Stimulated activated CD8-positive, alpha-beta memory T cell treated with anti-CD3 and anti-CD28 coated beads, Interleukin-7, amount 100 ng/mL, for 4 hours (primary cell): ENCODE data around the gene POPDC2.

Source experiments
- DNase-seq, 2 donors: peaks; one replicate each; pipeline ENCODE4 v3.0.0-alpha.2; 2020; ENCODE audit warnings: low read depth in 2 of 2

The POPDC2 gene

DNA sequence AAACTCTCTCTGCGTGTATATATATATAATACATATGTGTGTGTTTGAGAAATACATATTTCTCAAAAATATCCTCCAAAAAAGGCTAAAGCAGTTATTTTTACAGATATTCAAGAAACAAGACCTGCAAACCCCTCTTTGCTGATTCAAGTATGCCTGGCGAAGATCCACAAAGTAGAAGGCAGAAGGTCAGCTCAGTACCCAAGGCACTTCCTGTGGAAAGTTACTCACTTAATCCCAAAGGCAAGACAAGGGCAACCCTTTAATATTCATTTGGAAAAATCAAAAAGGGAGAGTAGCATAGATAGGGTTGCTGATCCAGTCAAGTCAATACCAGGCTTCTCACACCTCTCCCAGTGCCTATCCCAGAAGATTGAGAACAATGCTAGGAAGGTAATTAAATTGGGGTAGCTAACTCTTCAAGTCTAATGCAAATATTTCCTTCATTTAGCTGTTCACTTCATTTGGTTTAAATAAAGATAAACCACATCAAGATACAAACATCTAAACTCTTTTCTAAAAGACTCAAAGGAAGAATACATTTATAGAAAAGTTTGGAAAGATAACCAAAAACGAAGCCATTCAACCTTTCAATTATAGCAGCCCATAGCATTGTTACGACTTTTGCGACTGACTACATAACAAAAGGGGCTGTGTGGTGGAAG lies 9.6 kb upstream of the POPDC2 start:
- no peak for DNase-seq

DNA sequence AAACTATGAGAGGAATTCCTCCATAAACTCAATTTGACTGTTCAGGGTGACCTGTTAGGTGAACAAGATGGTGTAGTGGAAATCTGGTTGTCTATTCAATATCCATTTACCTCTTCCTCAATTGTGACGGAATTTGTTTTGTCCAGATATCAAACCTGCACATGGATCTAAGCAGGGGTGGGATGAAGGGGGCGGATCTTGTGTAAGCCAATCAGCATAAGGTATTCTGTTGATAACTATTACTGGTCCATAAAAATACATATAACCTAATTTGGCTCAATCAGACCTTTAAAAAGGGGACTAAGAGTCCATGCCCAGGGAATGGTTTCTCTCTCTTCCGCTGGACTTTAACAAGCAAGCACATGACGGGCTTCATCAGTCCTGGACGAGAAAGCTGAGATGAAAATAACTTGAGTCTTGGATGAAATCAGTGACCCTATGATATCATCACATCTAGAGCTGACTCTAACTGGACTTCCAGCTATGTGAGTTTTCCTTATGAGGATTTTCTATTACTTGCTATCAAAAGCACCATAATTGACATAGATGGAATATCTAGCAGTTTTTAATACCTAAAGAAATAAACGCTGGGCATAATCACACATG lies 5.7 kb upstream of the POPDC2 start:
- no peak for DNase-seq

DNA sequence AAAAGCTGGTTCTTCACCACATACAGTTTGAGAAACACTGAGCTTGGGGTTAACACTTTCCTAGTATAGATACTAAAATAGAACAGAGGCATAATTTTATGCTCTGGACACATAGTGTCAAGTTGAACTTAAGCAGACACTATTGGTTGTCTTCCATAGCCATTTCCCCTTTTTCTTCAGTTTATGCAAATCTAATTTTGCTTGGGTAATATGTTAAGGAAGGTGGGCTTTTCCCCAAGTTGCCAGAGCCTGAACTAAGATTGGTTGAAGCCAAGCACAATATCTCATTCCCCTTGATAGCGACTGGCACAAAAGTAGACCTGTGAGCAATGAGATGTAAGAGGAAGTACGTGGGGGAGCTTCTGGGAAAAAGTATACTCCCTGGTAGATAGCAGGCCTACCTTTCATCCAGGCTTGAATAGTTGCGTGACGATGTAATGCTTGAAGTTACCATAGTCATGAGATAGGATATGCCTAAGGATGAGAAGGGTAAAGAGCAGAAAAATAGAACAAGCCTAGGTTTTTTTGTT lies 4.5 kb upstream of the POPDC2 start:
- no peak for DNase-seq

DNA sequence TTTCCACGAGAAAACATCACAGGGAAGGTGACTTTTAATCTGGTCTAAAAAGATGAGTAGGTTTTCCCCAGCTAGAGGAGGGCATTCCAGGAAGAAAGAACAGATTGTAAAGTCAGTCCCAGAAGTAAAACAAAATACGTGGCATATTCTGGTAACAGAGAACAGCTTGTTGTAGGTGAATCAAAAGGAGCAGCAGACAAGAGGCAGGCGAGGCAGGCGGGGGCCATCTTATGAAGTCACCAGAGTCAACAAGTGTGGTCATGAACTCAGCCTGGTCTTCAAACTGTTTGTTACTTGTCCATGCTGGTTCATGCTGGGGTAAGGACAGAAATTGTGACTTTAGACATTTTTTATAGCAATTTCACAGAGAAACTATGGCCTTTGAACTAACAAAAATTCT lies 4.0 kb upstream of the POPDC2 start:
- DNase-seq: no peak

DNA sequence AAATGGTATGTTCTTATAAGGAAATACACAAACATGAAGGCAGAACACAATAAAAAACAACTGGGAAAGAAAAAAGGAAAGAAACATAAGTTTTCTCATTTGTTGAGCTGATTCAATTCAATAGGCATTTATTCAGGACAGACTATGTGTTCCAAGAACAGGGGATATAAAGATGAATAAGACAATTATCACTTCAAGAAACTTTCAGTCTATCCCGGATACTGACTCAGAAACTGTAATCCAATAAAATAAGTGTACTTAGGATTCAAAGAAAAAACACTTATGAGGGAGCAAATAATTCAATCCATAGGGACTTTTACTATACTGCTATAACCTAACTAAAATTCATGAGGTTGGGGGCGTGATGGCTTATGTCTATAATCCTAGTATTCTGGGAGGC lies 3.5 kb upstream of the POPDC2 start:
- DNase-seq: no peak

DNA sequence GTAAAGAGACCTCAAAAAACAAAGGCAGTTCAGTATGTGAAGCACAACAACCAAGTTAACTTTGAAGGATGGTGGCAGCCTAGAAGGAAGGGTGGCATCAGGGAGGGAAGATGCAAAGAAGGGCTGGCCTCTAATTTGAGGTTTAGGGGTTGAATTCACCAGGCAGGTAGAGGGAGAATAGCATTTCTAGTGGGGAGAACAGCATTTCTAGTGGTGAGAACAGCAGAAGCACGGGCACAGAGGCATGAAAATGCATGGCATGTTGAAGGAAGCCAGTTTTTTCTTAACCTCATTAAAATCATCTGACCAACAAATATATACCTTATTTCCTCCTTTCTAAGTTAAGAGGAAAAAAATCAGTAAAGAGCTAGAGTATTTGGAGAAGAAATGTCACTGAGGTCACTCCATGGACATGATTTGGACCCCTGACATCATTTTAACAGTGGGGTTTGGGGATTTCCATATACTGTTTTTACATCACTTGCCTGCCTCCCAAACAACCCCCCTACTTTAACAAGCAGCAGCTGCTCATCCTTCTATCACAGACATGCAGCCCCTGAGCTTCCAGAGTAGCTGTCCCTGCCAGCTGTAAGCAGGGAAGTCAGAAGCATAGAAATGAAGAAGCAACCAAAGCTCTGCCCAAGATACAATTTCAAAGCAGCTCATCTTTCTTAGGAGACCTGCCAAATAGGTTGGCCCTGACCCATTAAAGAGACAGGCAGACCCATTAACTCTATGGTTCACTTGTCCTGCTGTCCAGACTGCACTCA lies 2.4 kb upstream of the POPDC2 start:
- DNase-seq: no peak

DNA sequence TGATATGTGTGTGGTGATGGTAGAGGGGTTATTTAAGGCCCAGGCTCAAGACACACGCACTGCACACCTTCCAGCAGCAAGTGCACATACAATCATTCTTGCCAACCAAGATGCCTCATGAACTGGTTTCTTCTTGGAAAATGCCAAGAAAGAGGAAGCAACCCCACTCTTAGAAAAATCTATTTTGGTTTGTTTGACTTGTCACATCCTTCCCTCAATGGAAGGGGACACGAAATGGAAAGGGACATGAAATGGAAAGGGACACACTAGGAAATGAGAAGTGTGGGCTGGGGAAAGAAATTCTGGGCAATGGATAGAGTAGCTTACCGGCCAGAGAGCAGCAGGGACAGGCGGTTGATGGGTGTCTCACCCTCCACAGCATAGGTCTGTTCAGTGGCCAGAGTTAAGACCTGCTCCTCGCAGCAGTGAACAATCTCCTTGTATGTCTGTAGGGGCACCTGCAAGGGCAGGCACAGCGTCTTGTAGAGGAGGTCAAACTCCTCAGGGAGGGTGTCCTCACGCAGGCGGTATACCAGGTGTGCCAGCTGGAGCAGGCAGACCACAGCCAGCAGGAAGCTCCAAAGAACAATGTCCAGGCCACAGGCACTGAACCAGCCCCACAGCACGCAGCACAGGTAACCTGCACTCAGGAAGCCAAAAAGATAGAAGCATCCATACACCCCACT lies 640 bp downstream of the POPDC2 start:
- no peak for DNase-seq

DNA sequence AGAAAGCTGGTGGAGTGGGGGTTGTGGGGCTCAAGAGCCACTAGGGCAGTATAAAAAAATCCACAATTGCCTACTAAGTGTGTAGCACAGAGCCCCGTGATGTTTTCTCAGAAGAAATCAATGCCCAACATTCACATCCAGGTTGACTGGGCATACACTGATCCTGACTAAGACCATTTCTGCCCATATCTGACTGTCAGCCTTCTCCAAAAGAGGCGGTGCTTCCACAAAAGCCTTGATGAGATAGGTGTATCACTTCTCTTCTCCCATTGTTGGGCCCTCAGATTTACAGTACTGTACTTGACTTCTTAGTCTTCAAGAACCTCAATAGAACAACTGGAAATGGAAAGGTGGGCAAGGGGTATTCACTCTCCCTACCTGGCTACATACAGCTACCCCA lies 1.4 kb downstream of the POPDC2 start:
- DNase-seq: no peak

DNA sequence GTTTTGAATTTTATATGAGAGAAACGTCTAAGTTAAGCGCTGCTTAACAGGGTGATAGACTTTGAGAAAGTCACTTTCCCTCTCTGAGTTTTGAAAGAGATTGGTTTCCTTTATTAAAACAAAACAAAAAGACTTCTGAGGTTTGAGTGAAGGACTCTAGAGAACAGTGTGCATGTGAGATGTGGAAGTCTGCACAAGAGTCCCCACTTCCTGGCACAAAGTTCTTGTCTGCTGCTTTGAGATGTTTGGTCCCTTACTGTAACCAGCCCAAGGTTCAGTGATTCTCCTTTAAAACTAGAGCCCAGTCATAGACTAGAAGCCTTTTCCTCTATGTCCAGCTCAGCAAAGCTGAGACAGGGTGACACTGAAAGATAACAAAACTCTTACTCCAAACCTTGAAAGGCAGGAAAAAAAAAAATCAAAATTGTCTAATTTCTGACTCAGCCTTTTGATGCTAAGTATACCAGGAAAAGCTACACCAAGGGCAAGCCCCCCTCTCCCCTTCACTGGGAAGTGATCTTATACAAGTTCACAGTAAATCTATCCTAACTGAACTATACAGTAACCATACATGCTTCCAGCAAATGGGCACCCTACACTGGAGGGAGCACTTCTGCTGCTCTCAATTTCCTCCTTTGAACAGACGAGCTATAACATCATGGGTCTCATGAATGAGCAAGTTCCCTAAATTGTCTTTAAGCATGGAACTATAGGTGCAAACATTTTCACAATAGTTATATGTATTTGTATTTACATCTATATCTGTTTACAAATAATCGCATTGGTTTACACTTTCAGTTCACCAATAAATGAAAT lies 2.3 kb downstream of the POPDC2 start:
- DNase-seq: no peak

DNA sequence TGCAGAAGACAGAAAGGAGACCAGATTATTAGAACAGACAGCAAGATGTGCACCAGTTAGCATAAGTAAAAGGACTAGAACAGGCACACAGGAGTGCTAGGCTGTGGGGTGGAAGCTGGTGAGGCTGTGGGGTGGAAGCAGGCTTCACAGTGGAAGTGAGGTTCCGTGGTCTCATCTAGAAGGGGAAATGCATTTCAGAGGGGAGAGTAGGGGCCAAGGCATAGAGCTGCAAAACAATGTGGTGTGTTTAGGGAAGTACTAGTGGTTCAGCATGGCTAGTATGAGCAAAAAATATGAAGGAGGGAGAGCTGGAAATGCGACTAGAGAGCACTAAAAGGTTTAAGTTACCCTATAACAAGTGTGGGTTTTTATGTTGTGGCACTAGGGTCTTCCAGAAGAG lies 6.5 kb downstream of the POPDC2 start:
- no peak for DNase-seq

DNA sequence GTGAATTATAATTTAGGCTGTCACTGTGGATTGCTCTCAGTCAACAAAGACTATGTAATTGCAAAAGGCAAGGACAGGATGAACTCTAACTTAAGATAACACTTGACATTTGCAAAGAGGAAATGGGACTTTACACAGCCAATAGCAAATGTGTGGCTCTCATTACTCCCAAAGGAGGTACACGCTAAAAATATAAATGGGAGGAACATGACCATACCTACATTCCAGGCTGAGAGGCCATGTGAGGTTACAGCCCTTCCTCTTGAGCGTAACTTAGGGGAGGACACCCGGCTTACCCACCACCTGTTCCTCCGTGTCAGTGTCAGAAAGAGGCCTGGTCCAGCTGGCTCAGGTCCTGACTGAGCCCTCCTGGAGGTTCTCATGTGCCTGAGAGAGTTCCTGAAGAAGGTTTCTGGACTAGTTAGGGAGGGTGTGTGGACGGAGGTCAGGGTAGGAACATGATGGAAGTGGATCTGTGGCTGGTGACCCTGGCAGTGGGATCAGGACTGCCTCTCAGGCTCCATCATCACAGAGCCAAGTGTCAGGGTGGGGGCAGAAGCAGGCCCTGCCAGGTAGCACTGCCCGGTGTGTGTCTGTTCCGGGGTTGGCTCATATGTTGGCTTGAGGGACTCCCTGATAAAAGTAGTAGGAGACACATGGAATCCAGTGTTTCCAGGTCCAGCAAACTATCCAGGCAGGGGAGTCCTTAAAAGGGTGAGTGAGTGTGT lies 7.9 kb downstream of the POPDC2 start:
- DNase-seq: no peak

DNA sequence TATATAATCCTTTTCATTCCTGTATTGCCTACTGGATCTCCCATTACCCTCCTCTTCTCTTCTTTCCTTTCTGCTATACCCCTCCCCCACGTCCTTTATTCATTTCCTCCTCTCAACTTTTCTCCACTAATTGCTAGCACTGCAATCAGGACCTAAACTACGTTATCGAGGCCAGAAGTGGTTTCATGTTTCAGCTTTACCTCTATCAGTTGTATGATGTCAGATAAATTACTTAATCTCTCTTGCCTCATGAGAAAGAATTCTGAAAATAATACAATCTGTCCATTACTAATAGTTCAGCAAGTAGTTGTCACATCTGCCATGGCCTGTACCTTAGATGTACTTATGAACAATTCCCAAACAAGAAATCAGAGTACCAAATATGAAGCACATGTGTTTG lies 10.6 kb downstream of the POPDC2 start:
- DNase-seq: no peak

DNA sequence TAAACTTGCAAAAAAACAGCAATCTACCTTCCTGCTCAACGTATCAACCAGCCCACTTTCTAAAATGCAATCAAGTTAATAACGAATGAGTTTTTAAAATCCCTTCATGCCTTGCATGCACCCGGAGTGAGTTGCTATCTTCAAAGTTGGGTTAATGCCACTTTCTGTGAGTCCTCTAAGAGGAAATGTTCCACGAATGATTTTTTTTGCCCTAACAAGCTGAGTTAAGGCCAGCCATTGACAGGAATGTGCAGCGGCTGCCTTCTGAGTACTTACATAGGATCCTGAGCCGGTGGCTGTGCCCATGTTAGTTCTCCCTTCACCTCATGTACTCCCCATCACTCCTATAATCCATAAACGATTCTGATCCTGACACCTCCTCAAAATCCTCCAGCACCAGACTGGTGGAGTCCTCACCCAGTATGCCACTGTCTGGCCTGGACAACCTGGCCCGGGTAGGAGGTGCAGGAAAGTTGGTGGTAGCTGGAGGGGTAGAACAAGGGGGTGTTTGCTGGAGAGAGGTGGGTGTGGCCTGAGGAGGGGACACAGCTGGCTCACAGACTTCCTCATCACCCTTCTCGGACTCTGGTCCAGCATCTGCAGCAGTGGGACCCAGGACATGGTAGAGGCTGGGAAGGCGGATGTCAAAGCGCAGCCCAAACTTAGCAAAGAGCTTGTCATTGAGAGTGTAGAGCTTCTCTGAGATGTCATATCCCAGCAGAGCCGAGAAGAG lies 12.4 kb downstream of the POPDC2 start:
- no peak for DNase-seq

DNA sequence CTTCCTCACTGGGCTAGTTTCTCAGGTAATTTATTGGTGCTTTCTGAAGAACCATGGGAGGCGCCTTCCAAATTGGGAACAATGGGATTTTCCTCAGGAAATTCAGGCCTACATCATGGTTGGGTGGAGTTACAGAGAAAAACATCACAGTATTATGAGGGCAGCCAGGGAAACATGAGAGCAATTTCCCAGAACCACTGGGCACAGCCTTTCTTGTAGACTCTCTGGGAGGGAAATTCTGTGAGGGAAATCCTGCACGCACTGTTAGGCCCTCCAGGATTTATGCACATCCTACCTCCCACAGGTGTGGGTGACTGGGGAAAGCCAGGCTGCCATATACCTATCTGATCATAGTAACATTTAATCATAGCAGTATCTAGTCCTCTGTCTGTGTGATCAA lies 13.2 kb downstream of the POPDC2 start:
- DNase-seq: no peak

DNA sequence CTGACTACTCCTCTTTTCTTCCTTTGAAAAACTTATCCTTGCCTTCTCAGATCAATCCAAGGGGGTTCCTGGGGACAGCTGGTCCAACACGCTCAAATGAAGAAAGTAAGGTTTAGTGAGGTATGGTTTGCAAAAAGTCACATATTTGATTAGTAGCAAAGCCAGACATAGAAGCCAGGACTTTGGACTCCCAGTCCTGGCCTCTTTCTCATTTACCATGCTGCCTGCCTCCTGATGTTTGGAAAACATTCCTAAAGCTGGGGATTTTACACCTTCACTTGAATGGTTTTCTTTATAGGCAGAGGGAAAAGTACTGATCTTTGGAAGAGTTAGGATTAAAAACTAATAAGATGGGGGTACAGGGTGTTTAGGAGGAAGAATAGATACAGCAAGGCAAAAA lies 14.6 kb downstream of the POPDC2 start:
- no peak for DNase-seq

DNA sequence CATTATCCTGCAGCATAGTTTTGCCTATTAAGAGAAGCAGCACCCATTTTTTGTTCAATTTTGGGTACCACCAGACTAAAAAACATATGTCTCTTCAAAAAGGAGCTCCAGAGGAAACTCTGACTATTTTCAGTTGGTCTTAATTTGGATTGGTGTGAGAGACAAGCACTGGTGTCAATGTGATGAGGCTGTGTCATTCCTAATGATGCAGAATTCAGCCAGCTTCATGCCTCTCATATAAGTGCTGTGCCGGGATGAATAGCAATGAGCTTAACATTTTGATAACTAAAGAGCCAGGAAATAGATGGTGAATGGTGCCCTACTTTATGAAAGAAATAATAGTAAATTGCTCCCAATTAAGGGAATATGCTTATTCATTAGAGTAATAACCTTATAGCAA lies 15.9 kb downstream of the POPDC2 start:
- no peak for DNase-seq

DNA sequence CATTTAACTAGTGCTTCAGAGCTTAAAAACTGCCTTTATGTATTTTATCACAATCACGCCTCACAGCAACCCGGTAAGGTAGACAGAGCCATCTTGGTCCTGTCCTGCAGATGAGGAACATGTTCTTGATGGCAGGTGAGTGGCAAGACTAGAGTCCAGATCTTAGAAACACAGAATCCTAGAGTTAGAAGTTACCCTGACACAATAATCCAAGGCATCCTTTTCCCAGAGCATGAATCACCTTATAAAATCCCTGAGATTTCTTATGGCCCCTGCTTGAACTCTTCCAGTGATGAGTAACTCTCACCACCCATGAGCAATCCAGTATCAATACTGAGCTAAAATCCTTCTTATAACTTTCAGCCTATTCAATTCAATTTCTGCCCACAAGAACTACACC lies 16.9 kb downstream of the POPDC2 start:
- DNase-seq: no peak

DNA sequence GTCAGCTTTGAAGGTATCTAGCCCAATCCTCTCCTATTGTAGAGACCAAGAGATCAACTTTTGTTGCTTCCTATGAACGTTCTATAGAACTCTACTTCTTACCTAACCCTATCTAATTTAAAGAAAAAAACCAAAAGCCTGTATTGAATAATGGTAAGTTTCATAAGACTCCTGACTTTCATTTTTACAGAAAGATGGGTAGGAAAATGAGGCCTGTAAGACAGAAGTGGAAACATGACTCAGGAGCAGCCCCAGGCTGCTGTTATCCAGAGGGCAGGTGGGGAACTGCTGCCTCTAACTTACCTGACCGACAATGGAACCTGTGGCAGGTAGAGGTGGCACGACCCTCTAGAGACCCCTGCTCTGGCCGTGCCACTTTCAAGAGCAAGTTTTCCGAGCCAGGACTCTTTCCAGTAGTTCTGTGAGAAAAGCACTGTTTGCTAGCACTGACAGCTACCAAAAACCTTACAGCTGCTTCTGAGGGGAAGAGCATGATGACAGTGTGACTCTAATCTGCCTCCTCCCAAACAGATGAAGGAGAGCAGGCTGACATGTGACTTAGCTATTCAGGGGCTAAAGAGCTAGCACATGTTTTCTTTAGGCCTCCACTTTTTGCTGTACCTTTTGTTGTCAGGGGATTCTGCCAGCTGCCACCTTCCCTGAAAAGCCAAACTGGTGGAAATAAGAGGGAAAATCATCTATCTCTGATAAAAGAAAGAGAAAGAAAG lies 17.5 kb downstream of the POPDC2 start:
- no peak for DNase-seq

DNA sequence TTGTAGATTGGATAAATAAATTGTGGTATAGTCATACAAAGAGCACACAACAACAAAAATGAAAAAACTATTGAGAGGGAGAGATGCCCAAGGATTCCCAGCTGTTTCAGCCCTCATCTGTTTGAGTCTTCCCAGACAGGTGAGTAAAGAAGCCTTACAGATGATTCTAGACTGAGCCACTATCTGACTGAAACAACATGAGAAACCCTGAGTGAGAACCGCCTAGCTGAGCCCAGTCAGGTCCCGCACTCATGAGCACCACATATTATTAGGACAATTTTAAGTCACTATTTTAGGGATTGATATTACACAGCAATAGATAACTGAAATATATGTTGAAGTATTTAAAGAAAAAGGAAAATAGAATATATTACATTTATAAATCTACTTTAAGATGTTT lies 19.0 kb downstream of the POPDC2 start:
- DNase-seq: no peak
